PC-9 (cell line): ENCODE data around the gene ELMO2. TPM values are rescaled to one million over a fixed set of nuclear protein-coding genes. Genes with fewer than 3 reads are reported as not detected.
A peak's percentile ranks its signal among the peaks of the same experiment; 100 is the strongest.

Source experiments
- BruUV-seq: library from RNA; stranded (reverse); fragments of 400-500 nt; replicated peaks from 2 replicates; lab custom pipeline; 2021; lab: Mats Ljungman, UMichigan
- CTCF ChIA-PET: fragments of 300-600 bp; sonication (Branson Sonifier 250); formaldehyde crosslinking; loops from one replicate; lab custom pipeline; 2022; ENCODE audit warnings: antibody characterized with exemption; lab: Charles Lee
- POLR2A ChIA-PET: fragments of 300-600 bp; sonication (Branson Sonifier 250); formaldehyde crosslinking; loops from one replicate; lab custom pipeline; 2022; ENCODE audit warnings: antibody characterized with exemption; ENCODE audit not compliant: unreplicated experiment; lab: Charles Lee
- DNase-seq, 2 experiments: peaks; one replicate each; pipeline versions ENCODE4 v3.0.0 to v3.0.0-alpha.2; 2015 to 2022; ENCODE audit warnings: mixed read lengths in 1 of 2
- H2AFZ ChIP-seq: fragments of 200-600 bp; sonication (generic); 2 replicates; pipeline ENCODE4 v1.8.1; 2017; ENCODE audit warnings: antibody characterized with exemption
- H3F3A ChIP-seq: fragments of 200-600 bp; sonication (generic); 2 replicates; pipeline ENCODE4 v1.8.1; 2017; ENCODE audit warnings: antibody characterized with exemption, mild to moderate bottlenecking, low read depth; ENCODE audit not compliant: insufficient read depth
- H3K27ac ChIP-seq: fragments of 200-600 bp; sonication (generic); 2 replicates; pipeline ENCODE4 v1.6.1; 2016; ENCODE audit warnings: mixed run types
- H3K27me3 ChIP-seq: fragments of 200-600 bp; sonication (generic); 2 replicates; pipeline ENCODE4 v1.6.1; 2016; ENCODE audit warnings: low read depth, mixed run types; ENCODE audit not compliant: insufficient read depth
- H3K36me3 ChIP-seq: fragments of 200-600 bp; sonication (generic); 2 replicates; pipeline ENCODE4 v1.6.1; 2016; ENCODE audit warnings: low read depth, mixed run types
- H3K4me1 ChIP-seq: fragments of 200-600 bp; sonication (generic); replicated peaks from 2 replicates; pipeline ENCODE4 v1.6.1; 2016; ENCODE audit warnings: mixed run types; ENCODE audit not compliant: insufficient read depth
- H3K4me2 ChIP-seq: fragments of 200-600 bp; sonication (generic); 2 replicates; pipeline ENCODE4 v1.6.1; 2017; ENCODE audit warnings: mixed run types
- H3K4me3 ChIP-seq: fragments of 200-600 bp; sonication (generic); 2 replicates; pipeline ENCODE4 v1.6.1; 2016; ENCODE audit warnings: mixed run types
- H3K79me2 ChIP-seq: fragments of 200-600 bp; sonication (generic); 2 replicates; pipeline ENCODE4 v1.6.1; 2017; ENCODE audit warnings: low read depth, mixed run types
- H3K9me2 ChIP-seq: fragments of 200-600 bp; sonication (generic); 2 replicates; pipeline ENCODE4 v1.8.1; 2017; ENCODE audit warnings: mild to moderate bottlenecking; ENCODE audit not compliant: insufficient read depth
- H3K9me3 ChIP-seq: fragments of 200-600 bp; sonication (generic); 2 replicates; pipeline ENCODE4 v1.8.1; 2016; ENCODE audit warnings: low read depth; ENCODE audit not compliant: insufficient read depth
- H4K20me1 ChIP-seq: fragments of 200-600 bp; sonication (generic); 2 replicates; pipeline ENCODE4 v1.8.1; 2017; ENCODE audit not compliant: insufficient read depth
- EZH2 ChIP-seq: fragments of 200-600 bp; sonication (generic); IDR thresholded peaks from 2 replicates; pipeline ENCODE4 v1.8.0; 2017; ENCODE audit warnings: antibody characterized with exemption, low read depth
- intact Hi-C: fragments of 100-400 bp; cut with micrococcal nuclease; formaldehyde crosslinking; loops from one replicate; pipeline ENCODE4 v1.10.0; 2022; ENCODE audit not compliant: unreplicated experiment
- total RNA-seq: library from RNA; stranded (reverse); gene quantifications from 2 replicates; pipeline ENCODE4 v1.2.3, GENCODE V29; 2021
- TF ChIP-seq, protein P1 (sequence below): fragments of 200-600 bp; sonication (generic); conservative IDR thresholded peaks from 2 replicates; pipeline ENCODE4 v1.6.1; 2017; ENCODE audit warnings: mixed run types, antibody characterized with exemption, mild to moderate bottlenecking, moderate library complexity

Gene ELMO2
- total RNA-seq, 1 experiment from 2014 or later: 29.4 TPM

DNA sequence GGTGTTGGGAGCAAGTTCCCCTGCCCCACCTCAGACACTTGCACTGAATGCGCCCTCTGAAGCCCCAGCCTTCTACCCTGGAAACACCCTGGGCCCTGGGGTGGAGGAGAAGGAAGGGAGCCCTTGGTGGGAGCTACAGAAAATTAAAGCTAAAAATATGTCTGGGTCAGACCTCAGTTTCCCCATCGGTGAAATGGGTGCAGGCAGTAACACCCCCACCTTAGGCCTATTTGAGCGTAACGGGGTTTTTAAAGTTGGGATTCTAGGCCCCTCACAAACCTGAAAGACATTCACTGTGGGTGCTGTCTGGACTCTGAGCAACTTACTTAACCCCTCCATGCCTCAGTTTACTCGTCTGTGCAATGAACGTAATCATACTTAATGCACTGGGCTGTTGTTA lies 78.9 kb downstream of the ELMO2 start:
- Histone ChIP-seq H4K20me1 (no peaks in the 10 kb centered on the region), H3K4me3 (no peak overlapping the region), H3K36me3 (no peaks in the 10 kb centered on the region), H2AFZ (no peak overlapping the region), H3F3A (no peaks in the 10 kb centered on the region), H3K9me3 (no peaks in the 10 kb centered on the region), H3K27ac (no peak overlapping the region), H3K4me1 (no peaks in the 10 kb centered on the region), H3K27me3 (peaks cover 93% of the 10 kb centered on the region), H3K4me2 (no peak overlapping the region), H3K9me2 (no peaks in the 10 kb centered on the region), H3K79me2 (no peaks in the 10 kb centered on the region)
- BruUV-seq: no TSS peak
- ChIA-PET POLR2A (no interaction called here), CTCF (no interaction called here)
- intact Hi-C loops: loop anchor here (5.0 kb wide), 1 partner anchor 195 kb away; no protein-coding TSS in a partner anchor
- no peak for DNase-seq
- TF ChIP-seq, protein P1, sequence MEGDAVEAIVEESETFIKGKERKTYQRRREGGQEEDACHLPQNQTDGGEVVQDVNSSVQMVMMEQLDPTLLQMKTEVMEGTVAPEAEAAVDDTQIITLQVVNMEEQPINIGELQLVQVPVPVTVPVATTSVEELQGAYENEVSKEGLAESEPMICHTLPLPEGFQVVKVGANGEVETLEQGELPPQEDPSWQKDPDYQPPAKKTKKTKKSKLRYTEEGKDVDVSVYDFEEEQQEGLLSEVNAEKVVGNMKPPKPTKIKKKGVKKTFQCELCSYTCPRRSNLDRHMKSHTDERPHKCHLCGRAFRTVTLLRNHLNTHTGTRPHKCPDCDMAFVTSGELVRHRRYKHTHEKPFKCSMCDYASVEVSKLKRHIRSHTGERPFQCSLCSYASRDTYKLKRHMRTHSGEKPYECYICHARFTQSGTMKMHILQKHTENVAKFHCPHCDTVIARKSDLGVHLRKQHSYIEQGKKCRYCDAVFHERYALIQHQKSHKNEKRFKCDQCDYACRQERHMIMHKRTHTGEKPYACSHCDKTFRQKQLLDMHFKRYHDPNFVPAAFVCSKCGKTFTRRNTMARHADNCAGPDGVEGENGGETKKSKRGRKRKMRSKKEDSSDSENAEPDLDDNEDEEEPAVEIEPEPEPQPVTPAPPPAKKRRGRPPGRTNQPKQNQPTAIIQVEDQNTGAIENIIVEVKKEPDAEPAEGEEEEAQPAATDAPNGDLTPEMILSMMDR: no peak
- TF ChIP-seq EZH2: no peak

DNA sequence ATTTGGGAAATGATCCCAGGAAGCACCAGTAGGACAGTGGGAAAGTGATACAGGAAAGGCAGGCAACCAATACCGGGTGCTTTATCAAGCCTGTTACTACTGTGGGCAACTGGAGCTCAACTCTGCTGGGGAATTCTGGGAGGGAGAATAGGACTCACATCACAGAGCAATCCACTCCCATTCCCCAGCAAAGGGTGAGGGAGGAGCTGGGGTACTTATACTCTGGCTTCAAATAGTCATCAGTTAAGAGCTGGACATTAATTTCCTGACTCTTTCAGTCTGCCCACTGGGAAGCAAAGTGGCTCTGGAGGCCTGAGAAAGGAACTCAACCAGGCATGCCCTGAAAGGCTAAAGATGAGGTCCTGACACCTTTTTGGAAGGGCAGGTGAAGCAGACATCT lies 80.6 kb downstream of the ELMO2 start:
- POLR2A ChIA-PET: no interaction called here
- Histone ChIP-seq H3K4me1 (no peaks in the 10 kb centered on the region), H3K4me3 (no peak overlapping the region), H3K4me2 (no peak overlapping the region), H3K27ac (no peak overlapping the region), H2AFZ (no peak overlapping the region), H4K20me1 (no peaks in the 10 kb centered on the region), H3K9me3 (no peaks in the 10 kb centered on the region), H3K79me2 (no peaks in the 10 kb centered on the region), H3K9me2 (no peaks in the 10 kb centered on the region), H3K36me3 (no peaks in the 10 kb centered on the region), H3F3A (no peaks in the 10 kb centered on the region), H3K27me3 (peaks cover 92% of the 10 kb centered on the region)
- CTCF ChIA-PET: no interaction called here
- BruUV-seq: no TSS peak
- no peak for DNase-seq
- TF ChIP-seq, protein P1: no peak
- no peak for TF ChIP-seq EZH2
- intact Hi-C loops: loop anchor here (5.0 kb wide), 1 partner anchor 193 kb away; no protein-coding TSS in a partner anchor

DNA sequence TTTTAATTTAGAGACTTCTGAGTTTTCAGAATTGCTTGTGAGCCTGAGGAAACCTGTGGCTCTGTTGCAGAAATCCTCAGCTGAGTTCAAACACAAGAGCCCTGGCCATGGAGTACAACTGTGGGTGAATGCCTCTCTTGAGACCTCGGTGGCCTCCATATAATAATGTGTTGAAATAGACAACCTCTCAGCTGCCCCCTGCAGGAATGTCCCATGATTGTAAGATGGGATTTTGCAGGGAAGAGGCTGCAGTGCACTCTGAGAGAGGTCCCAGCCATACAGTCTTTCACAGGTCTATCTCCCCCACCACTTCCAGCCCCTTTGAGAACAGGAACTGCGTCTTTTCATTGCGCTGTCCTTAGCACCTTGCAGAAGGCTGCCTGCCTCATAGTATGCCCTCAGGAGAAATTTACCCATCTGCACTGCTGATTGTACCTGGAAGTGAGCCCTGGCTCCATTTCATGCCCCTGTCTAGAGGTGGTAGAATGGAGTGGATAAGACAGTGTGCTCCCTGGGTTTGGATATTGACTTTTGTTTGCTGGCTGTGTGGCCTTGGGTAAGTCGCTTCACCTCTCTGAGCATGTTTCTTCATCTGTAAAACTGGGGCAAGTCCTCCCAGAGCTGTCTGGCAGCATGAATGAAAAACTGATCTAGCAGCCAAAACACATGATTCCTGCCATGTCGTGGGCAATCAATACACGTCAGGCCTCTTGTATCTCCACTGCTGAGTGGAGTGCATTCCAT lies 81.3 kb downstream of the ELMO2 start:
- ChIA-PET POLR2A (no interaction called here), CTCF (no interaction called here)
- no peak for TF ChIP-seq EZH2
- TF ChIP-seq, protein P1: peak; percentile 70
- Histone ChIP-seq H3K9me3 (no peaks in the 10 kb centered on the region), H3K4me1 (no peaks in the 10 kb centered on the region), H3K4me2 (no peak overlapping the region), H3K27ac (no peak overlapping the region), H3K9me2 (no peaks in the 10 kb centered on the region), H3K27me3 (peaks cover 90% of the 10 kb centered on the region), H3K4me3 (no peak overlapping the region), H2AFZ (no peak overlapping the region), H4K20me1 (no peaks in the 10 kb centered on the region), H3K79me2 (no peaks in the 10 kb centered on the region), H3F3A (no peaks in the 10 kb centered on the region), H3K36me3 (no peaks in the 10 kb centered on the region)
- peak in 1 of 2 experiments; percentile 40 for DNase-seq
- BruUV-seq: no TSS peak
- intact Hi-C loops: loop anchor here (5.0 kb wide), 1 partner anchor 193 kb away; no protein-coding TSS in a partner anchor
